Mesenchymal stem cell (in vitro differentiated cells and primary cell): ENCODE measurements around the gene CDPF1.

Experiments used
- DNase-seq: peaks from one replicate; pipeline ENCODE4 v3.0.0-alpha.2; 2013
- H2AFZ ChIP-seq: one replicate; pipeline ENCODE4 v1.6.1; 2013; ENCODE audit warnings: low read depth, mild to moderate bottlenecking, control low read depth, inconsistent platforms, low read length, moderate library complexity
- H2AK5ac ChIP-seq: 2 replicates; pipeline ENCODE4 v1.6.1; 2013; ENCODE audit warnings: low read length, moderate library complexity, mild to moderate bottlenecking, inconsistent platforms; ENCODE audit not compliant: severe bottlenecking
- H2BK120ac ChIP-seq: one replicate; pipeline ENCODE4 v1.6.1; 2013; ENCODE audit warnings: low read depth, mild to moderate bottlenecking, inconsistent platforms, low read length, moderate library complexity
- H2BK12ac ChIP-seq, 2 experiments: one replicate each; pipeline ENCODE4 v1.6.1; 2013; ENCODE audit warnings: inconsistent platforms in 2 of 2, low read length in 2 of 2, mild to moderate bottlenecking in 2 of 2, moderate library complexity in 2 of 2, control low read depth in 1 of 2
- H2BK15ac ChIP-seq: one replicate; pipeline ENCODE4 v1.6.1; 2013; ENCODE audit warnings: mild to moderate bottlenecking, low read depth, inconsistent platforms; ENCODE audit not compliant: poor library complexity, severe bottlenecking
- H2BK5ac ChIP-seq: 2 replicates; pipeline ENCODE4 v1.6.1; 2013; ENCODE audit warnings: low read depth, mild to moderate bottlenecking, low read length, control low read depth, inconsistent platforms; ENCODE audit not compliant: poor library complexity, severe bottlenecking
- H3K14ac ChIP-seq, 2 experiments: one replicate each; pipeline ENCODE4 v1.6.1; 2013; ENCODE audit warnings: inconsistent platforms in 2 of 2, low read length in 2 of 2, control low read depth in 1 of 2, mild to moderate bottlenecking in 1 of 2, moderate library complexity in 1 of 2
- H3K18ac ChIP-seq, 2 experiments: one replicate each; pipeline ENCODE4 v1.6.1; 2013; ENCODE audit warnings: inconsistent platforms in 2 of 2, low read length in 2 of 2, control low read depth in 1 of 2, low read depth in 1 of 2, mild to moderate bottlenecking in 1 of 2
- H3K23ac ChIP-seq, 2 experiments: one replicate each; pipeline ENCODE4 v1.6.1; 2013; ENCODE audit warnings: inconsistent platforms in 2 of 2, low read length in 2 of 2, mild to moderate bottlenecking in 2 of 2, moderate library complexity in 2 of 2, control low read depth in 1 of 2
- H3K27ac ChIP-seq: 2 replicates; pipeline ENCODE4 v1.5.1; 2013; ENCODE audit warnings: mild to moderate bottlenecking, moderate library complexity, low read length, control low read depth, inconsistent platforms; ENCODE audit not compliant: poor library complexity, severe bottlenecking
- H3K27me3 ChIP-seq, 2 experiments: 2 replicates each; pipeline versions ENCODE4 v1.6.1 to v1.7.0; 2013; ENCODE audit warnings: low read length in 2 of 2, mild to moderate bottlenecking in 2 of 2, moderate library complexity in 2 of 2, control low read depth in 1 of 2, inconsistent platforms in 1 of 2; ENCODE audit not compliant: control insufficient read depth in 1 of 2, insufficient read depth in 1 of 2
- H3K36me3 ChIP-seq, 2 experiments: 2 replicates each; pipeline versions ENCODE4 v1.6.1 to v1.7.0; 2013; ENCODE audit warnings: low read length in 2 of 2, control low read depth in 1 of 2, inconsistent platforms in 1 of 2, low read depth in 1 of 2, mild to moderate bottlenecking in 1 of 2; ENCODE audit not compliant: insufficient read depth in 2 of 2, control insufficient read depth in 1 of 2
- H3K4ac ChIP-seq, 2 experiments: one replicate each; pipeline ENCODE4 v1.6.1; 2013; ENCODE audit warnings: inconsistent platforms in 2 of 2, low read length in 2 of 2, mild to moderate bottlenecking in 2 of 2, moderate library complexity in 2 of 2, control low read depth in 1 of 2, low read depth in 1 of 2
- H3K4me1 ChIP-seq: 2 replicates; pipeline ENCODE4 v1.6.1; 2013; ENCODE audit warnings: low read depth, low read length, control low read depth; ENCODE audit not compliant: control insufficient read depth, insufficient read depth
- H3K4me2 ChIP-seq: 2 replicates; pipeline ENCODE4 v1.6.1; 2013; ENCODE audit warnings: low read length, mild to moderate bottlenecking, inconsistent platforms; ENCODE audit not compliant: poor library complexity, severe bottlenecking
- H3K4me3 ChIP-seq, 2 experiments: 2 replicates each; pipeline versions ENCODE4 v1.5.1 to v1.7.0; 2013; ENCODE audit warnings: low read length in 2 of 2, mild to moderate bottlenecking in 2 of 2, control low read depth in 1 of 2, low read depth in 1 of 2; ENCODE audit not compliant: insufficient read depth in 1 of 2
- H3K79me1 ChIP-seq: replicated peaks from 2 replicates; pipeline ENCODE4 v1.6.1; 2013; ENCODE audit warnings: mild to moderate bottlenecking, control low read depth, low read length, inconsistent platforms; ENCODE audit not compliant: poor library complexity, severe bottlenecking
- H3K9ac ChIP-seq: 2 replicates; pipeline ENCODE4 v1.7.0; 2013; ENCODE audit warnings: mild to moderate bottlenecking, low read length, moderate library complexity
- H3K9me3 ChIP-seq: 2 replicates; pipeline ENCODE4 v1.7.0; 2013; ENCODE audit warnings: mild to moderate bottlenecking, low read length; ENCODE audit not compliant: control insufficient read depth
- H4K8ac ChIP-seq: one replicate; pipeline ENCODE4 v1.6.1; 2013; ENCODE audit warnings: inconsistent platforms, mild to moderate bottlenecking, low read length, moderate library complexity
- H4K91ac ChIP-seq: one replicate; pipeline ENCODE4 v1.6.1; 2013; ENCODE audit warnings: mild to moderate bottlenecking, low read length, inconsistent platforms
- WGBS: methylation state at CpG from one replicate; pipeline ENCODE4 v1.1.7; 2013; ENCODE audit warnings: mixed read lengths; 5-methylcytosine and 5-hydroxymethylcytosine counted together

CDPF1 gene

GRCh38 chr22:46224044-46224897 lies 25.8 kb downstream of the CDPF1 start:
- Histone ChIP-seq H2BK120ac (no peak overlapping the region), H3K4me2 (no peak overlapping the region), H3K36me3 (peaks cover 43 to 51% of the 10 kb centered on the region in 2 experiments), H3K4ac (no peak overlapping the region), H3K9ac (no peak overlapping the region), H2BK15ac (no peak overlapping the region), H2BK12ac (no peak overlapping the region), H3K4me1 (no peaks in the 10 kb centered on the region), H2BK5ac (no peak overlapping the region), H3K18ac (no peak overlapping the region), H2AFZ (no peak overlapping the region), H3K23ac (no peak overlapping the region), H3K79me1 (no peaks in the 10 kb centered on the region), H3K9me3 (no peaks in the 10 kb centered on the region), H3K14ac (no peak overlapping the region), H3K4me3 (no peak overlapping the region), H4K8ac (no peak overlapping the region), H3K27ac (no peak overlapping the region), H3K27me3 (no peaks in the 10 kb centered on the region), H4K91ac (no peak overlapping the region), H2AK5ac (no peak overlapping the region)
- 93% methylated on average over 23 of the region's 23 CpGs for WGBS
- DNase-seq: no peak

- no peaks in the 10 kb centered on the region for H3K9me3 ChIP-seq
- WGBS: 89% methylated on average over 4 of the region's 5 CpGs
- no peak overlapping the region for H3K18ac ChIP-seq
- H2BK12ac ChIP-seq: no peak overlapping the region
- no peak overlapping the region for H2BK15ac ChIP-seq
- no peak overlapping the region for H2AFZ ChIP-seq
- no peak overlapping the region for H3K9ac ChIP-seq
- H3K27me3 ChIP-seq: no peaks in the 10 kb centered on the region
- H4K91ac ChIP-seq: no peak overlapping the region
- no peaks in the 10 kb centered on the region for H3K79me1 ChIP-seq
- no peak overlapping the region for H2AK5ac ChIP-seq
- H2BK5ac ChIP-seq: no peak overlapping the region
- H3K4me2 ChIP-seq: no peak overlapping the region
- no peak overlapping the region for H4K8ac ChIP-seq
- no peak overlapping the region for H3K4ac ChIP-seq
- DNase-seq: no peak
- no peaks in the 10 kb centered on the region for H3K4me1 ChIP-seq
- H3K23ac ChIP-seq: no peak overlapping the region
- H3K4me3 ChIP-seq: no peak overlapping the region
- H3K36me3 ChIP-seq: peaks cover 57 to 75% of the 10 kb centered on the region in 2 experiments
- no peak overlapping the region for H3K27ac ChIP-seq
- no peak overlapping the region for H2BK120ac ChIP-seq
- no peak overlapping the region for H3K14ac ChIP-seq
These were observed 29.2 kb downstream of the CDPF1 start for GRCh38 chr22:46220921-46221320.

- Histone ChIP-seq H3K14ac (no peak overlapping the region), H3K9ac (no peak overlapping the region), H3K23ac (no peak overlapping the region), H2AFZ (no peak overlapping the region), H2AK5ac (no peak overlapping the region), H2BK12ac (no peak overlapping the region), H3K36me3 (peaks cover 54 to 74% of the 10 kb centered on the region in 2 experiments), H3K27me3 (no peaks in the 10 kb centered on the region), H3K4me2 (no peak overlapping the region), H3K27ac (no peak overlapping the region), H3K9me3 (no peaks in the 10 kb centered on the region), H3K4ac (no peak overlapping the region), H2BK15ac (no peak overlapping the region), H3K18ac (no peak overlapping the region), H4K91ac (no peak overlapping the region), H4K8ac (no peak overlapping the region), H2BK5ac (no peak overlapping the region), H2BK120ac (no peak overlapping the region), H3K79me1 (no peaks in the 10 kb centered on the region), H3K4me1 (no peaks in the 10 kb centered on the region), H3K4me3 (no peak overlapping the region)
- no peak for DNase-seq
- 94% methylated on average over 10 of the region's 10 CpGs for WGBS
These were observed 30.5 kb downstream of the CDPF1 start for GRCh38 chr22:46219636-46220035.

GRCh38 chr22:46214616-46215015 lies 35.5 kb downstream of the CDPF1 start:
- H3K4me1 ChIP-seq: no peaks in the 10 kb centered on the region
- H4K91ac ChIP-seq: no peak overlapping the region
- no peak overlapping the region for H2BK12ac ChIP-seq
- H3K36me3 ChIP-seq: peaks cover 38 to 73% of the 10 kb centered on the region in 2 experiments
- H3K23ac ChIP-seq: no peak overlapping the region
- H4K8ac ChIP-seq: no peak overlapping the region
- no peak overlapping the region for H3K4ac ChIP-seq
- WGBS: 97% methylated on average over 28 of the region's 28 CpGs
- peaks cover 18% of the 10 kb centered on the region for H3K9me3 ChIP-seq
- no peak overlapping the region for H3K27ac ChIP-seq
- H3K4me2 ChIP-seq: no peak overlapping the region
- H3K27me3 ChIP-seq: no peaks in the 10 kb centered on the region
- H3K18ac ChIP-seq: no peak overlapping the region
- DNase-seq: no peak
- no peak overlapping the region for H3K4me3 ChIP-seq
- H2BK5ac ChIP-seq: no peak overlapping the region
- no peak overlapping the region for H2AFZ ChIP-seq
- H3K9ac ChIP-seq: no peak overlapping the region
- H3K79me1 ChIP-seq: no peaks in the 10 kb centered on the region
- H2BK120ac ChIP-seq: no peak overlapping the region
- H3K14ac ChIP-seq: no peak overlapping the region
- no peak overlapping the region for H2AK5ac ChIP-seq
- no peak overlapping the region for H2BK15ac ChIP-seq
